Lower lobe of right lung (tissue), 2 donors: ENCODE data around the gene ZNF664. TPM values are rescaled to one million over a fixed set of nuclear protein-coding genes. Genes with fewer than 3 reads are reported as not detected.
A peak's percentile ranks its signal among the peaks of the same experiment; 100 is the strongest.

ENCODE experiments used
- ATAC-seq, 2 donors: fragments of 200-7000 bp; cut with Tn5 transposase; one replicate each; pipeline ENCODE4 v1.9.1; 2020 to 2022; ENCODE audit warnings: mild to moderate bottlenecking in 2 of 2, moderate library complexity in 2 of 2
- DNase-seq: peaks from one replicate; pipeline ENCODE4 v3.0.0-alpha.2; 2020
- H3K27ac ChIP-seq: fragments of 200-600 bp; one replicate; pipeline ENCODE4 v1.8.0; 2022
- H3K27me3 ChIP-seq: fragments of 200-600 bp; one replicate; pipeline ENCODE4 v1.8.0; 2022; ENCODE audit warnings: low read depth
- H3K36me3 ChIP-seq: fragments of 200-600 bp; one replicate; pipeline ENCODE4 v1.8.0; 2022; ENCODE audit warnings: mild to moderate bottlenecking
- H3K4me1 ChIP-seq: fragments of 200-600 bp; one replicate; pipeline ENCODE4 v1.8.0; 2022
- H3K4me3 ChIP-seq: fragments of 200-600 bp; one replicate; pipeline ENCODE4 v1.8.0; 2022; ENCODE audit warnings: mild to moderate bottlenecking
- H3K9me3 ChIP-seq: fragments of 200-600 bp; one replicate; pipeline ENCODE4 v1.8.0; 2022
- intact Hi-C: fragments of 100-400 bp; cut with DNase I; formaldehyde crosslinking; loops from one replicate; pipeline ENCODE4 v1.11.0; 2022
- total RNA-seq: library from RNA; stranded (reverse); fragmentation: NEBNext Ultra II Directional; extraction: Animal tissue kit (Norgen Biotek cat#: 25700); gene quantifications from one replicate; pipeline ENCODE4 v1.2.1, GENCODE V29; 2021
- TF ChIP-seq, protein P1 (sequence below): fragments of 200-600 bp; IDR thresholded peaks from one replicate; pipeline ENCODE4 v1.8.0; 2022; ENCODE audit warnings: antibody characterized with exemption, mild to moderate bottlenecking
- donor health status: DM: no; HTN: yes; CAD: no; lungs with severe emphysema.

The ZNF664 gene
- total RNA-seq, 1 donor from 2014 or later: 84.2 TPM

DNA sequence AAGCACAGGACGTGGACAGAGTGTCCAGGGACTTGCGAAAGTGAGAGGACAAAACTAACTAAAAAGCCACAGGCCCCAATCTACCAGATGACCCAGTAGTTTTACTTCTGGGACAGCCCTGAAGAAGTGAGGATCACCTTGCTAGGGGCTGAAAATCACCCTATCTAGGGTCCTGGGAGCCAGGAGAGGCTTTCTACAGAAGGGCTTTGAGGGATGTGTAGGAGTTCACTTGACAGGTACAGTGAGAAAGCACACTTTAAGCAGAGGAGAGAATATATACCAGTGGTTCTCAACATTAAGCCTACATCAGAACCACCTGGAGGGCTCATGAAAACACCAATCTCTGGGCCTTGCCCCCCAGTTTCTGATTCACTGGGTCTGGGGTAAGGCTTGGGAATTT lies 60.8 kb downstream of the ZNF664 start:
- DNase-seq (no peak), ATAC-seq (no peak)
- Histone ChIP-seq H3K27ac (no peak overlapping the region), H3K9me3 (no peaks in the 10 kb centered on the region), H3K27me3 (no peaks in the 10 kb centered on the region), H3K4me3 (no peak overlapping the region), H3K4me1 (no peaks in the 10 kb centered on the region), H3K36me3 (no peaks in the 10 kb centered on the region)
- TF ChIP-seq, protein P1, sequence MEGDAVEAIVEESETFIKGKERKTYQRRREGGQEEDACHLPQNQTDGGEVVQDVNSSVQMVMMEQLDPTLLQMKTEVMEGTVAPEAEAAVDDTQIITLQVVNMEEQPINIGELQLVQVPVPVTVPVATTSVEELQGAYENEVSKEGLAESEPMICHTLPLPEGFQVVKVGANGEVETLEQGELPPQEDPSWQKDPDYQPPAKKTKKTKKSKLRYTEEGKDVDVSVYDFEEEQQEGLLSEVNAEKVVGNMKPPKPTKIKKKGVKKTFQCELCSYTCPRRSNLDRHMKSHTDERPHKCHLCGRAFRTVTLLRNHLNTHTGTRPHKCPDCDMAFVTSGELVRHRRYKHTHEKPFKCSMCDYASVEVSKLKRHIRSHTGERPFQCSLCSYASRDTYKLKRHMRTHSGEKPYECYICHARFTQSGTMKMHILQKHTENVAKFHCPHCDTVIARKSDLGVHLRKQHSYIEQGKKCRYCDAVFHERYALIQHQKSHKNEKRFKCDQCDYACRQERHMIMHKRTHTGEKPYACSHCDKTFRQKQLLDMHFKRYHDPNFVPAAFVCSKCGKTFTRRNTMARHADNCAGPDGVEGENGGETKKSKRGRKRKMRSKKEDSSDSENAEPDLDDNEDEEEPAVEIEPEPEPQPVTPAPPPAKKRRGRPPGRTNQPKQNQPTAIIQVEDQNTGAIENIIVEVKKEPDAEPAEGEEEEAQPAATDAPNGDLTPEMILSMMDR: no peak
- intact Hi-C loops: loop anchor here (10.0 kb wide), 1 partner anchor 741 kb away; no protein-coding TSS in a partner anchor

DNA sequence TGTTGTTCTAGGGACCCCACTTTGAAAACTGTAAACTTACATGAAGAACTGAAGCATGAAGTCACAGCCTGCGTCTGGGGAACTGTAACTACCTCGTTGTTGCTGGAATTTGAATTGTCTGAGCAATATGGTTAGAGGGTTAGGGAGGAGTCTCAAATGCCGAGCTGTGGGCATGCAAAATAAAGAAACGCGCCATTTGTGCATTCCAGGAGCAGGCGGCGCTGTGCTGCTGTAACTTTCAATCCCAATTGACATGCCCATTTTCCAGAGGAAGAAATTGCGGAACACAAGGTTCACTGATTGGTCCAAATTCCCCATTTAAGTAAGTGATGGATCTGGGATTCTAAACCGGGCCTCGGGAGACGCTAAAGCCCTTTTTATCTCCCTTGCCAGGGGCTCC lies 61.3 kb downstream of the ZNF664 start:
- intact Hi-C loops: loop anchor here (10.0 kb wide), 1 partner anchor 741 kb away; no protein-coding TSS in a partner anchor
- TF ChIP-seq, protein P1: no peak
- no peaks in the 10 kb centered on the region for H3K27me3 ChIP-seq
- no peaks in the 10 kb centered on the region for H3K4me1 ChIP-seq
- DNase-seq (no peak), ATAC-seq (no peak)
- H3K27ac ChIP-seq: no peak overlapping the region
- H3K4me3 ChIP-seq: no peak overlapping the region
- H3K36me3 ChIP-seq: no peaks in the 10 kb centered on the region
- H3K9me3 ChIP-seq: no peaks in the 10 kb centered on the region

DNA sequence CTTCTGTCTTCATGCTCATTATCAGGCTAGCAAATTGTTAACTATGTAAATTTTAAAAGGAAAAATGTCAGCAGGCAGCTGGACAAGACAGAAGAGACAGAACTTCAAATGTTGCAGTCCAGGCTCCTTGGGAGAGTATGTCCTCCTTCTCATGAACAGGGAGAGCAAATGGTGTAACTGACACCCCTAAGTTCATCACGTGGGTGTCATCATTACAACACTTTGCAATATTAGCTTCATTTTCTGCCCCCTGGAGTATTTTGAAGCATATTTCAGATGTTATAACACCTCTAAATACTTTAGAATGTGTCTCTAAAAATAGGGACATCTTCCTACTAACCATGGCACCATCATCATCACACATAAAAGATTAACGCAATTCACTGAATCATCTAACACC lies 62.1 kb downstream of the ZNF664 start:
- TF ChIP-seq, protein P1: no peak
- intact Hi-C loops: loop anchor here (10.0 kb wide), 1 partner anchor 740 kb away; no protein-coding TSS in a partner anchor
- DNase-seq: no peak

DNA sequence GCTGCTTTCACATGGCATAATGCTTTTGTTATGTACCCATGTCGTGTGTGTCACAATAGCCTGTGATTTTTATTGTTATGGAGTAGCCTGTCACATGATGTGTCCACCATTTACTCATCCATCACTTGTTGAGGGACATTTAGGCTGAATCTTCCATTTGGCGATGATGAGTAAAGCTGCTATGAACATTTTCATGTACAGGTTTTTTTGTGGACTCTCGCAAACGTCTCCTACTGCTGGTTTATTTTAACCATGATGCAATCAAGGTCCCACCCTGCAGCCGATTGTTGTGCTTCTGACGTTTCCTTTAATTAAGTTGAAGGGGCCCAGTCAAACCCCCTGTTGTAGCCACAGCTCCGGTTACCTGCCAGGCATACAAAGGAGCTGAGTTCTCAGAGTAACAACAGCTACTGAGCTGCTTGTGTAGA lies 63.2 kb downstream of the ZNF664 start:
- intact Hi-C loops: loop anchor here (10.0 kb wide), 1 partner anchor 739 kb away; no protein-coding TSS in a partner anchor
- H3K27ac ChIP-seq: no peak overlapping the region
- no peaks in the 10 kb centered on the region for H3K9me3 ChIP-seq
- no peak overlapping the region for H3K4me3 ChIP-seq
- ATAC-seq (peak in 1 of 2 donors; percentile 9), DNase-seq (no peak)
- no peaks in the 10 kb centered on the region for H3K27me3 ChIP-seq
- TF ChIP-seq, protein P1: no peak
- H3K36me3 ChIP-seq: no peaks in the 10 kb centered on the region
- no peaks in the 10 kb centered on the region for H3K4me1 ChIP-seq

More for the DNA sequence above, 62.1 kb downstream of the ZNF664 start:
- Histone ChIP-seq H3K27me3 (no peaks in the 10 kb centered on the region), H3K4me3 (no peak overlapping the region), H3K4me1 (no peaks in the 10 kb centered on the region), H3K9me3 (no peaks in the 10 kb centered on the region), H3K27ac (no peak overlapping the region), H3K36me3 (no peaks in the 10 kb centered on the region)
- no peak for ATAC-seq

DNA sequence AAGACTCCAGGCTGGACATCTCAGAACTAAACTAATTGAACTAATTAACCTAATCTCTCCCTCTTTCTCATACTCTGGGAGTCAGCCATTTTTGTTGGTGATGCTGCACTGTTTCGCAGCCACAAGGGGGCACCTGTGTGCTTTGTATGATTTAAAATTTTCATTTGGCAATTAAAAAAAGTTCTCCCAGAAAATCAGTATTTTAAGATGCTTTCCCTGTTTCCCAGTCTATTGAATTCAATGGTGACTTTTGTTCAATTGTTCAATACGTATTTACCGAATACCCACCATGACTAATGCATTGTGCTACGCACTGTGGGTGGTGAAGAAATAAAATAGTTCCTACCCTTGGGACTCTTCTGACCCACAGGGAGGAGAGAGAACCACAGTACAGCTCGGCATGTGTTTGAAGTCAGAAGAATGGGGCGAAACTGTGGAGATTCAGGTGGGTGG lies 63.7 kb downstream of the ZNF664 start:
- H3K4me3 ChIP-seq: no peak overlapping the region
- H3K27ac ChIP-seq: no peak overlapping the region
- intact Hi-C loops: loop anchor here (10.0 kb wide), 1 partner anchor 738 kb away; no protein-coding TSS in a partner anchor
- TF ChIP-seq, protein P1: peak; percentile 93
- H3K36me3 ChIP-seq: no peaks in the 10 kb centered on the region
- H3K27me3 ChIP-seq: no peaks in the 10 kb centered on the region
- ATAC-seq: peak; percentile 63 to 70
- DNase-seq: no peak
- no peaks in the 10 kb centered on the region for H3K4me1 ChIP-seq
- no peaks in the 10 kb centered on the region for H3K9me3 ChIP-seq
